ENCODE data around the gene ATP2A3.
"Not testable (repeated sequence)": the region's sequence is repeated elsewhere in the genome, so short reads cannot be mapped to it uniquely, and the experiment has no call there.

Gene ATP2A3

DNA sequence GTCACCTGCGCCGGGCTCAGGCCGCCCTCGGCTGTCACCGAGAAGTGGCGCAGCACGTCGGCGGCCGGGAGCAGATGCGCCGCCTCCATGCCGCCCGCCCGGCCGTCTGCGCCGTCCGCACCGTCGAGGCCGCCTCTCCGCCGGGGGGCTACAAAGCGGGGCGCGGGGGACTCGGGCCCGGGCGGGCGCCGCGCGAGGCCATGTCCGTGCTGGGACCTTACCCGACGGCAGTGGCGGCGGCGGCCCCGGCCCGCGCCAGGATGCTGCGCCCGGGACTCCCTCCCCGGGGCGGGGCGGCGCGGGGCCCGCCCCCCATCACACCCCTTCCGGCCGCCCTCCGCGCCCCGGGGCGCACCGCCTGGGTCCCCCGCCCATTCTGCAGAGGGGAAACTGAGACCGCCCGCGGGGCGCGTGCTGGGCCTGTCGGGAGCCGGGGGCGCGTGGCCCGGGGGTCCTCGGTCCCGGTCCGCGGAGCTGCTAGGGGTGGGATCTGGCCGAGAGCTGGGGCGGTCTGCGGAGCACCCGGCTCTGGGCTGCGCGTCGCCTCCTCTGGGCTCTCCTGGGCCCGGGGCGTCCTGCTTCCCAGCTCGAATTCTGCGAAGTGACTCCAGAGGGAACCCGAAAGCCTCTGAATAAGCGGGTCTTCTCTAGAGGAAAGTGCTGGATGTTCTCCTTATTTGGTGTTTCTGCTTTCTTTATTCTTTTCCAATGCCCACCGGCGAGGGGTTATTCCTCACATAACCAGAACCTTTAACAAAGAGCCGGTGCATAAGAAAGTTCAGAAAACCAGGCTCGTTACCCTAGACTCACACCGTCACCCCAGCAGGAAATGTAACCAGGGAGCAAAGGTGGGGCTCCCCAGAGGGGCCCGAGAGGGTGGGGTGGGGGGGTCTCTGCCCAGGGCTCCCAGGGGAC lies at the start of gene ATP2A3:
Gene ATP2A3, minus strand, starts transcription at position 235 of the 915 bp plus-strand sequence. Its CDS starts 146 bp downstream, at position 89.
- DNase-seq = peak; percentile 60 to 70

GRCh38 chr17:4010754-4011153 lies 46.5 kb upstream of the ATP2A3 start:
- DNase-seq = no peak

DNA sequence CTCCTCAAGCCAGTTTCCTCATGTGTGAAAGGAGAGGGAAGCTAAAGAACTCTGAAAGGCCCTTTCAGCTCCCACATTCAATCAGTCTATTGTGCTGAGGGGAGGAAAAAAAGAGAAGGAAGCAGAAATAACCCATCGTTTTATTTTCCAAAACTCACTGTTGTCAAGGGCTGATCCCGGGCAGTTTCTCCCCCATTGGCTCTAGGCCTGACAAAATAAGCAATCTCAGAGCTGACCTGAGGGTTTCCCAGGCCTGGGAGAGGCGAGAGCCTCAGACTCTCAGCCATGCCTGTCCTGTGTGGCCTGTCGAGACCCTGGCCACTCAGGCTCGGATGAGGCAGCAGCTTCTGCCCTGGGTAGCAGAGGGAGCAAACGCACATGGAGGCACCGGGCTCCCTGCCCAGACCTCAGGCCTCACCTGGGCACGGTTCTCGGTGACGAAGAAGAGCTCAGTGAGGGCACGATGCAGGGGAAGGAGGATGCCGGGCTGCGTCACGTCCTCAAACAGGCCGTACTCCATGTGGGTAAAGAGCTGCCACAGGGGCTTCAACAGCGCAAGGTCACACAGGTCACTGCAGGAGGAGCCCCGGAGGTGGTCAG lies 45.0 kb upstream of the ATP2A3 start:
- no peak for DNase-seq

- DNase-seq = no peak
These were observed 44.4 kb upstream of the ATP2A3 start for GRCh38 chr17:4008441-4009185.

DNA sequence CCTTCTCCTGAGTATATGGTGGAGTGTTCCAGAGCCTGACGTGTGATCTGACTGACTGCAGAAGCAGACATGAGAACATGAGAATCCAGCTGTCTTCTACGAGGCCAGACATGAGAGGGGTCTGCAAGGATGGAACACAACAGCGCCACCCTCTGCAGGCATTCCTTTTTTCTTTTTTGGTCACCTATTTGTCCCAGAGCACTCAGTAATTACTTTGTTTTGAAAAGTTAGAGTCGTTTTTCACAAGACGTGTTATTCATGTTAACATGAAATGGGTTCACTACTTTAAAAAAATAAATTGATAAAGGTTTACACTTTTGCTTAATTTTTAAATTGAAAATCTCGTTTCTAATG lies 43.8 kb upstream of the ATP2A3 start:
- no peak for DNase-seq

DNA sequence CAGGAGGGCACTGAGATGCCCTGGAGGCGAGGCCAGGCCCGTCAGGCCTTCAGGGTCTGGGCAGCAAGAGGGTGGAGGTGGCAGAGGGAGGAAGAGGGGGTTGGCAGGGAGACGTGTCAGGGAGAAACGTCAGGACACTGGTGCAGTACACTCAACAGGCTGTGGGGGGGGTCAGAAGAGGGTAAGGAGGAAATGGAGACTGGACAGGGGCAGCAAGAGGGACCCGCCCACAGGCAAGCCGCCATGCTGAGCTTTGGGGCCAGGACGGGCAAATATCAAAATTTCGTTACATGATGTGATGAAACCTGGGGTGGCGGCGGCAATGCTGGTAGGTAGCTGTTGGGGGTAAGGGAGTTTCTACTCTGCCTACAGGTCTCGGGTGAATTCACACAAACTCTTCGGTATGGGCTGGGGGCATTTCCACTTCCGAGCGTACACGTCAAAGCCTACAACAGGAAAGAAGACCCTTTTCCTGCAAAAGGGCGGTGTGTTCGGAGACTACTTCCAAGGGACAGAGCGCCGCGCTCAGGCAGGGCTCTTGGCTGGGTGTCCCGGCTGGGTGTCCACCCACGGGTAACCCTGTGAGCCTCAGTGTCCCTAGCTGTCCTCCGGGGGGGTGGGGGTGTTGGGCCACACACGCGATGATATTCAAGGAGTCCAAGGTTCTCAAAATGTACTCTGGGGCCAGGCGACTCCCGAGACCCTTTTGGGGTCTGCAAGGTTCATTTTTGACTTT lies 43.3 kb upstream of the ATP2A3 start:
- no peak for DNase-seq

DNA sequence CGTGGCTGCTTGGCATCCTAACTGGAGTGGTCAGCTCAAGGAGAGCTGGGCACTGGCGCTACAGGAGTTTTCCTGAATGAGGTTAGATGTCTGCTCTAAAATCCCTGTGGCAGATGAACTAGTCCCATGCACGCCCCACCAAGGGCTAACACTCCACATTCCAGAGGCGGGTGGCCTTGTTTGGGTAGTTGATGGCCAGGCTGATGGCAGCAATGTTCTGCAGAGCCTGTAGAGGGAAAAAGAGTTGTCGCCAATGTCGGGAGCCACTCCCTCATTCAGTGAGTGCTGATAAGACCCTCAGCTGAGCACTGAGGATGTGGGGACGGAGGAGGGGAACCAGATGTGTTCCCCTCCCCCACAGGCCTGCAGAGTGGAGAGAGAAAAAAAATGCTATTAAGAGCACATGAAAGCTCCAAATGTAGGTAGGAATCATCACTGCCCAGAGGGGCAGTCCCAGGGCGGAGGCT lies 42.5 kb upstream of the ATP2A3 start:
- no peak for DNase-seq

- DNase-seq = no peak
These were observed 41.9 kb upstream of the ATP2A3 start for GRCh38 chr17:4006165-4006589.

DNA sequence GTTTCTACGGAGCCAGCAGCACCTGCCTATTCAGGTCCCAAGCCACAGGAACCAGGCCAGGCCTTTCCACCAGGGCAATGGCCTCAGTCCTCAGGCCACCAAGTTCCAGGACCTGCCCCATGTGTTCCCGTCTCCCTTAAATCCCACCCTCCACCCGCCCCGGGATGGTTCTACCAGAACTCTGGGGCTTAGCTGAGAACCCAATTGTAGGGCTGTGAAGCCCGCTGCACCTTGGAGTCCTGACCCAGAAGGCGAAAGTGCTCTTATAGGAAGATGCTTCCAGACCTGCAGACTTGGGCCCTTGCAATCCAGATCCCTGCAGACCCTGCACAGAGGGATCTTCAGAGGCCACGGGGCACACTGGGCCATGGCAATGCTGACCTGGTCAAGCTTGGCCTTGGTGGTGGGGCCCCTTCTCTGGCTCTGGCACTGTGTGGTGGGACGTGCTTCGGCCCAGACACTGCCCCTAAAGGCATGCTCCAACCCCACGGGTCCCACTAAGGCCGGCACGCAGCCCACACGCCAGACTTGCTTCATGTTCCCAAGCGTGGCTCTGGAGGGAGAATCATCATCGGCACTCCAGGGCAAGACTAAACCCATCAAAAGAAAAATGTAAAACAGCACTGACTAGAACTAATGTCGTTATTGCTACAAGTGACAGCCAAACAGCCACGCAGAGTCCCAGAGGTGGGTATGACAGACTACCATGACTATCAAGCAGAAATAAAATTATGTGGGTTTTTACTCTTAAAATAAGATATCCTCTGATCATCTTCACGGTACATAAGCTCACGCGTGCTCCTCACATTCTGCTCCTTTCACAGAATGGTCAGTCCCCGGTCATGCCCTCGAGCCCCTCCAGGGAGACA lies 41.3 kb upstream of the ATP2A3 start:
- DNase-seq = no peak

DNA sequence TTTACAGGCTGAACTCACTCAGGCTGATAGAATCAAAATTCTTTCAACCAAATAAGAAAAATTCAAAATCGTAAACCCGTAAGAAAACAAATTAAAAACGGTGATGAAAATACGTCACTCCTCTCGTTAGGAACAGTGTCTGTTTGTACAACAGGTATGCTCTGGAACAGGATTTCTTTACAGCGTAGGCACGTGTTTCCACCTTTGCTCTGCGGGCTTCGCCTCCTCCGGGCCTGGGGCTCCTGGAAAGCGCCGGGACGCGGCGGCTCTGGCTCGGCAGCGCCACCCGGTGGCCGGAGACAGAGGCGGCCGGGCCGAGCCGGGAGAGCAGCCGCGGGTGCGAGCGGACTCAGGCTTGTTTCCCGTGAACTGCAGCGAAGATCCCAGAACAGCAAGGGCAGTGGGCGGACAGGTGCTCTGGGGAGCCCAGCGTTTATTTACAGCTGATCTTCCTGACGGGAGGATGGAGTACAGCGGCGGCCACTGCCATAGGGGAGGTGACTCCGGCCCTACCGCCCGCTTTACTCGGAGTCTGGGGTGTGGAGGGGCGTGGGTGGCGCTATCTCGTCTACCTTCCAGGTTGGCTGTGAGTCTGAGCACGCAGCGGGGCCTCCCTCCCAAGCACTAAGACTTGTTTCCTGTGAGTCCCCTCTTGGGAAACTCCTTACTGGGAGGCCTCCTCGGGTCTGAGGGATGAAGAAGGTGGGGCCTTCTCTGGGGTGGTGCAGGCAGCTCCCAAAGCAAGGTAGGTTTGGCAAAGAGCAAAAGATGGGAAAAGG lies 40.5 kb upstream of the ATP2A3 start:
- peak; percentile 57 to 74 for DNase-seq

DNA sequence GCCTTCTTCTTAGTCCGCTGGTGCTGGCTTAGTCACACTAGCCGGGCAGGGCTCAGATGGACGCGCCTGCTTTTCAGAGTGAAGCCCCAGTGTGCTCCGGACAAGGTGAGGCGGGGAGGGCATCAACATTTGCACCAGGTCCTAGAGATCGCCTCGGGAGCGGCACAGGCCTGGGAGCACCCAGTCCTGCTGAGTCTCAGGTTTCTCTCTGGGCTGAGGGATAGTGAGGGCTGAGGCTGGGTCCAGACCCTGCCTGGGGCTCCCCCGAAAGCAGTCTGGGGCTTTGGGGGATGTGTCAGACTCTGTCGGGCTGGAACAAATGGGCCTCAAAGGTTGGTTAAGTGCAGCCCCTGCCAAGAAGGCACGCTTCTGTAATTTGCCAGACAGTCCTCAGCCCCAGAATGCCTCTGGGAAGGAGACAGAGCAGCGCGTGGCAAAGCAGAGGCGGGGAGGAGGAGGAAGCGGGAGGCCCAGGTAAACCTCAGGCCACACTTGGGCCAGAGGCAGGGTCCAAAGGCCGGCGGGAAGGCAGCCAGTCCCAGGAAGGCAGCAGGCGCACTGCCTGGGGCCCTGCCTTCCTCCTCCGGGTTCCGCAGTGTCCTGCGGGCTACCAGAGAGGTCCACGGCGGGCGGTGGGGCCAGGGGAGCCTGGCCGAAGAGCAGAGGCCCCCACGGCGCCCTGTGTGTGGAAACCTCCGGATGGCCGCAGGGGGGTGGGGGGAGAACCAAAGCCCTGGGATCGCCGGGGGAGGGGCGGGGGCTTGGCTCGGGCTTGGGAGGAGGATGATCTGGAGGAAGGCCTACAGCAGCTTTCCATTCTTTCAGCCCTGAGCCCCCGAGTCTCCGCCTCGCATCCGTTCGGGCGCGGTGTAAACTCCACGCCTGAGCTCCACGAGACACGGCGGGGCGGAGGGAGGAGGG lies 39.5 kb upstream of the ATP2A3 start:
- no peak for DNase-seq

GRCh38 chr17:4003131-4003500 lies 38.9 kb upstream of the ATP2A3 start:
- no peak for DNase-seq

DNA sequence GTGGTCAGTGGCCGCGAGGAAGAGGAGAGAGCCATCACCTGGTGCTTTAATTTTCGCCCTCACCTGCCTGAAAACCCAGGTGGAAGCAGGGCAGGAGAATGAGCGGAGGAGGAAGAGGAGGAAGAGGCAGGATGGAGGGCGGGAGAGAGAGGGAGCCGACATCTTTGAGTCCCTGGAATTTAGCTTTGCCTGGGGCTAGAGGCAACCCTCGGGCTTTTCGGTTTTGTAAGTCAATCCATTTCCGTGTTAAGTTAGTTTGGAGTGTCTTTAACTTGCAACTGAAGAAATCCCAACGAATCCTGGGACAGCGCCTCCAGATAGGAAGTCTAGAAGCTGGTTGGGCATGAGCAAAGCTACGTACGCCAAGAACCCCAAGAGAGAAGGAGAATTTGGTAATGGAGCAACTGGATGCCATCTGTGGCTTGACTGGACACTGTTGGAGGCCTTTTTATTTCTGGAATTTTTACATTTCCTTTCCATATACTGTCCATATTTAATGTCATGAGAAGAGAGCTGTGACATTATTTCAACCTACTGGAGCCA lies 36.9 kb upstream of the ATP2A3 start:
- DNase-seq = no peak

GRCh38 chr17:3998436-3998835 lies 34.2 kb upstream of the ATP2A3 start:
- DNase-seq = no peak

- DNase-seq = no peak
These were observed 30.8 kb upstream of the ATP2A3 start for GRCh38 chr17:3995067-3995466.

DNA sequence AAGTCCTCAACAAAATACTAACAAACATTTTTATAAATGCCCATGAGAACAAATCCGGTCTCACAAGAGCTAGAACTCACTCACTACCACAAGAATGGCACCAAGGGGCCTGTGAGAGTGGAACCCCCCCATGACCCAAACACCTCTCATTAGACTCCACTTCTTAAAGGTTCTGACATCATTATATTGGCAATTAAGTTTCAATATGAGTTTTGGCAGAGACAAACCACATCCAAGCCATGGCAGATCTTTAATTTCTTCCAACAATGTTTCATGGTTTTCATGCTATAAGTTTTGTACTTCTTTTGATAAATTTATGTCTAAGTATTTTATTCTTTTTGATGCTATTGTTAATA lies 30.0 kb upstream of the ATP2A3 start:
- no peak for DNase-seq

DNA sequence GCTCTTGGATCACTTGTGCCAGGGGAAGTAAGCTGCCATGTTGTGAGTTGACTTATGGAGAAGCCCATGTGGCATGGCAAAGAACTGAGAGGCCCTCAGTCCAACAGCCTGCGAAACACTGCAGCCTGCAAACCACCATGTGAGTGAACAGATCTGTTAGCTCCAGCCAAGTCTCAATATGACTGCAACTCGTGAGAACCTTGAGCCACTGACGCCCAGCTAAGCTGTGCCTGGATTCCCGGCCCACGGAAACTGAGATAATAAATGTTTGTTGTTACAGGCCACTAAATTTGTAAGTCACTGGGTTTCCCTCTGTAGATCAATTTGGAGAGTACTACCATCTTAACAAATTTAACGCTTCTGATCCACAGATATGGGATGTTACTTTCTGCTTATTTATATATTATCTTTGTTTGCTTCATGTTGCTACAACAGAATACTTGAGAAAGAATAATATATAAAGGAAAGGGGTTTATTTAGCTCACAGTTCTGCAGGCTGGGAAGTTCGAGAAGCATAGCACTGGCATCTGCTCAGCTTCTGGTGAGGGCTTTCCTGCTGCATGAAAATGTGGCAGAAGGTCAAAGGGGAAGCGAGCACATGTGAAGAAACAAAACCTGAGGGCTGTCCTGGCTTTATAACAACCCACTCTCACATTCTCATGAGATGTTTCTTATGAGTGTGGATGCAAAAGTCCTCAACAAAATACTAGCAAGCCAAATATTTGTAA lies 29.4 kb upstream of the ATP2A3 start:
- no peak for DNase-seq

GRCh38 chr17:3992370-3992769 lies 28.1 kb upstream of the ATP2A3 start:
- no peak for DNase-seq

GRCh38 chr17:3991699-3992098 lies 27.5 kb upstream of the ATP2A3 start:
- not testable (repeated sequence) for DNase-seq
